GM12892 (cell line): ENCODE data around the gene MYADML2.

ENCODE experiments used
- POLR2A ChIP-seq: IDR thresholded peaks from 2 replicates; pipeline ENCODE4 v1.6.1; 2011; ENCODE audit warnings: low read depth, low read length, control low read depth
- POLR2AphosphoS5 ChIP-seq: IDR thresholded peaks from 2 replicates; pipeline ENCODE4 v1.6.1; 2011; ENCODE audit warnings: low read depth, low read length, control low read depth
- TAF1 ChIP-seq: IDR thresholded peaks from 2 replicates; pipeline ENCODE4 v1.6.1; 2011; ENCODE audit warnings: low read depth, mild to moderate bottlenecking, control low read depth, low read length, borderline replicate concordance

- TF ChIP-seq TAF1 (no peak), POLR2AphosphoS5 (no peak), POLR2A (no peak)
Observed at GRCh38 chr17:81961087-81961511, 14.1 kb upstream of the MYADML2 start, which contains the start of gene NOTUM.
